IMR-90 (cell line): ENCODE results near the gene PCNX4. TPM values are rescaled to one million over a fixed set of nuclear protein-coding genes. Genes with fewer than 3 reads are reported as not detected.

Source experiments
- ATAC-seq: fragments of 200-7000 bp; cut with Tn5 transposase; 2 replicates; pipeline ENCODE4 v1.9.1; 2020; ENCODE audit warnings: low read depth, mild to moderate bottlenecking, moderate library complexity
- BruUV-seq: library from RNA; stranded (reverse); fragments of 400-500 nt; replicated peaks from 2 replicates; lab custom pipeline; 2021; lab: Mats Ljungman, UMichigan
- CTCF ChIA-PET: fragments of 300-600 bp; formaldehyde crosslinking; extraction: SDS; loops from one replicate; lab custom pipeline; 2021; ENCODE audit warnings: antibody characterized with exemption; lab: Yijun Ruan, JAX
- POLR2A ChIA-PET: fragments of 300-600 bp; sonication (Branson Sonifier 250); formaldehyde crosslinking; loops from one replicate; lab custom pipeline; 2022; ENCODE audit warnings: antibody characterized with exemption; ENCODE audit not compliant: unreplicated experiment; lab: Charles Lee
- DNase-seq: peaks from one replicate; pipeline ENCODE4 v3.0.0; 2013
- H2AFZ ChIP-seq: replicated peaks from 2 replicates; pipeline ENCODE3; 2013; ENCODE audit warnings: low read length, mild to moderate bottlenecking; ENCODE audit not compliant: poor library complexity
- H2AK5ac ChIP-seq: 2 replicates; pipeline ENCODE4 v1.6.1; 2013; ENCODE audit warnings: low read depth, low read length, inconsistent platforms
- H2AK9ac ChIP-seq: replicated peaks from 2 replicates; pipeline ENCODE3; 2013; ENCODE audit warnings: mild to moderate bottlenecking, low read depth, low read length, moderate library complexity; ENCODE audit not compliant: poor library complexity
- H2BK120ac ChIP-seq: 2 replicates; pipeline ENCODE4 v1.6.1; 2013; ENCODE audit warnings: low read depth, low read length, inconsistent platforms
- H2BK15ac ChIP-seq: 3 replicates; pipeline ENCODE4 v1.6.1; 2013; ENCODE audit warnings: low read depth, low read length, inconsistent platforms
- H2BK20ac ChIP-seq: 2 replicates; pipeline ENCODE4 v1.6.1; 2013; ENCODE audit warnings: low read depth, mild to moderate bottlenecking, inconsistent platforms, low read length, moderate library complexity
- H2BK5ac ChIP-seq: 2 replicates; pipeline ENCODE4 v1.6.1; 2013; ENCODE audit warnings: mild to moderate bottlenecking, low read depth, low read length, inconsistent platforms; ENCODE audit not compliant: poor library complexity, severe bottlenecking
- H3K14ac ChIP-seq: replicated peaks from 2 replicates; pipeline ENCODE4 v1.6.1; 2013; ENCODE audit warnings: low read depth, low read length, inconsistent platforms
- H3K18ac ChIP-seq: 2 replicates; pipeline ENCODE4 v1.6.1; 2013; ENCODE audit warnings: low read depth, low read length, control low read depth
- H3K23ac ChIP-seq: 2 replicates; pipeline ENCODE4 v1.6.1; 2013; ENCODE audit warnings: low read depth, low read length, inconsistent platforms
- H3K27ac ChIP-seq: 2 replicates; pipeline ENCODE4 v1.5.1; 2013; ENCODE audit warnings: mild to moderate bottlenecking, control low read depth, low read length; ENCODE audit not compliant: insufficient read depth
- H3K27me3 ChIP-seq: 2 replicates; pipeline ENCODE4 v1.6.1; 2013; ENCODE audit warnings: low read length; ENCODE audit not compliant: control insufficient read depth, insufficient read depth
- H3K36me3 ChIP-seq: 2 replicates; pipeline ENCODE4 v1.6.1; 2013; ENCODE audit warnings: low read length, mixed read lengths; ENCODE audit not compliant: control insufficient read depth, insufficient read depth
- H3K4ac ChIP-seq: 2 replicates; pipeline ENCODE4 v1.6.1; 2013; ENCODE audit warnings: low read depth, low read length, inconsistent platforms
- H3K4me1 ChIP-seq: 2 replicates; pipeline ENCODE4 v1.6.1; 2013; ENCODE audit warnings: low read length, mixed read lengths; ENCODE audit not compliant: control insufficient read depth, insufficient read depth
- H3K4me2 ChIP-seq: 2 replicates; pipeline ENCODE4 v1.6.1; 2013; ENCODE audit warnings: low read depth, mild to moderate bottlenecking, control low read depth, low read length, moderate library complexity
- H3K4me3 ChIP-seq: 2 replicates; pipeline ENCODE4 v1.5.1; 2013; ENCODE audit warnings: low read depth, mild to moderate bottlenecking, control low read depth, low read length, moderate library complexity; ENCODE audit not compliant: insufficient read depth
- H3K56ac ChIP-seq: 2 replicates; pipeline ENCODE4 v1.6.1; 2013; ENCODE audit warnings: low read length, inconsistent platforms; ENCODE audit not compliant: insufficient read depth; ENCODE audit errors: extremely low read depth
- H3K79me1 ChIP-seq, 2 experiments: 2 replicates each; pipeline ENCODE4 v1.6.1; 2013; ENCODE audit warnings: low read length in 2 of 2, inconsistent platforms in 1 of 2, low read depth in 1 of 2
- H3K9ac ChIP-seq: 2 replicates; pipeline ENCODE4 v1.6.1; 2013; ENCODE audit warnings: low read depth, low read length, control low read depth
- H3K9me1 ChIP-seq: 2 replicates; pipeline ENCODE4 v1.6.1; 2013; ENCODE audit warnings: low read length, inconsistent platforms; ENCODE audit not compliant: insufficient read depth
- H3K9me3 ChIP-seq: 2 replicates; pipeline ENCODE4 v1.6.1; 2013; ENCODE audit warnings: low read length; ENCODE audit not compliant: control insufficient read depth, insufficient read depth
- H4K20me1 ChIP-seq: 2 replicates; pipeline ENCODE4 v1.6.1; 2013; ENCODE audit warnings: low read length, inconsistent platforms; ENCODE audit not compliant: insufficient read depth
- H4K5ac ChIP-seq: 2 replicates; pipeline ENCODE4 v1.6.1; 2013; ENCODE audit warnings: mild to moderate bottlenecking, low read depth, low read length, control low read depth
- H4K8ac ChIP-seq, 2 experiments: 2 replicates each; pipeline ENCODE4 v1.6.1; 2013; ENCODE audit warnings: low read depth in 2 of 2, low read length in 2 of 2, control low read depth in 1 of 2, inconsistent platforms in 1 of 2
- H4K91ac ChIP-seq: 2 replicates; pipeline ENCODE4 v1.6.1; 2013; ENCODE audit warnings: low read depth, low read length, inconsistent platforms; ENCODE audit not compliant: insufficient read depth
- NFE2L2 ChIP-seq: fragments of 150-350 bp; IDR thresholded peaks from 2 replicates; pipeline ENCODE4 v1.6.1; 2016; ENCODE audit warnings: low read depth, mild to moderate bottlenecking, low read length
- USF2 ChIP-seq: fragments of 150-350 bp; IDR thresholded peaks from 2 replicates; pipeline ENCODE4 v1.6.1; 2017; ENCODE audit warnings: mild to moderate bottlenecking, antibody characterized with exemption, low read length, low read depth
- WGBS, 2 experiments: methylation state at CpG; one replicate each; pipeline versions ENCODE4 v1.1.5 to v1.1.7; 2013; ENCODE audit warnings: missing lambda C conversion rate in 2 of 2; ENCODE audit not compliant: insufficient read length in 1 of 2; ENCODE audit errors: extremely low coverage in 2 of 2; 5-methylcytosine and 5-hydroxymethylcytosine counted together
- dilution Hi-C: fragments of 300-500 bp; cut with HindIII; formaldehyde crosslinking; loops from one replicate; pipeline ENCODE4 v1.14.3; 2018; ENCODE audit warnings: low sequenced_read_pairs; ENCODE audit not compliant: unreplicated experiment
- in situ Hi-C: fragments of 300-500 bp; cut with MboI; formaldehyde crosslinking; loops from 3 replicates; pipeline ENCODE4 v1.14.3; 2019; ENCODE audit warnings: low sequenced_read_pairs, inconsistent platforms, mixed read lengths
- intact Hi-C: fragments of 100-400 bp; cut with micrococcal nuclease; formaldehyde crosslinking; loops from 2 replicates; pipeline ENCODE4 v1.10.0; 2022
- polyA plus RNA-seq, 3 experiments: library from polyadenylated mRNA; depleted of rRNA; stranded (reverse); fragments of >200 nt; gene quantifications; 2 replicates each; pipeline ENCODE4 v1.2.3, GENCODE V29; 2012; ENCODE audit warnings: low replicate concordance in 1 of 3
- total RNA-seq: library from RNA; depleted of rRNA; stranded (reverse); fragments of >200 nt; gene quantifications from 2 replicates; pipeline ENCODE4 v1.2.3, GENCODE V29; 2012

PCNX4 gene
- total and polyA plus RNA-seq, 2 of the 4 experiments (the other 2 are of a cell fraction), result 55.4 to 128 TPM

- Histone ChIP-seq H3K14ac (no peak overlapping the region), H2BK15ac (no peak overlapping the region), H2BK20ac (no peak overlapping the region), H4K5ac (no peak overlapping the region), H3K56ac (no peak overlapping the region), H3K27me3 (no peaks in the 10 kb centered on the region), H3K36me3 (no peaks in the 10 kb centered on the region), H2AK5ac (no peak overlapping the region), H3K27ac (no peak overlapping the region), H3K18ac (no peak overlapping the region), H3K9ac (no peak overlapping the region), H4K20me1 (no peaks in the 10 kb centered on the region), H3K9me1 (no peaks in the 10 kb centered on the region), H4K91ac (no peak overlapping the region), H4K8ac (no peak overlapping the region), H3K4me3 (no peak overlapping the region), H3K4me2 (peak overlapping the region; percentile 54; the same call in 1 of the 2 replicates), H3K23ac (no peak overlapping the region), H3K9me3 (no peaks in the 10 kb centered on the region), H2BK120ac (no peak overlapping the region), H3K4ac (no peak overlapping the region), H2AK9ac (no peak overlapping the region), H2AFZ (no peak overlapping the region), H3K79me1 (no peaks in the 10 kb centered on the region), H2BK5ac (no peak overlapping the region), H3K4me1 (no peaks in the 10 kb centered on the region)
- in situ Hi-C loops (no loop called here), intact Hi-C loops (no loop called here), dilution Hi-C loops (no loop called here)
- WGBS, 2 experiments, result 100% methylated on average over 1 of the region's 3 CpGs; no CpG with 5 or more reads in 1 of the 2 experiments
- peak; percentile 48 for DNase-seq
- TF ChIP-seq USF2 (no peak), NFE2L2 (peak; percentile 60; the same call in 1 of the 2 replicates)
- ChIA-PET CTCF (no interaction called here), POLR2A (no interaction called here)
- peak; percentile 40 for ATAC-seq
- no TSS peak for BruUV-seq
Measured at GRCh38 chr14:60179431-60179869, 87.7 kb downstream of the PCNX4 start.
